ENCODE results near the gene CRYBG1. TPM values are rescaled to one million over a fixed set of nuclear protein-coding genes. Genes with fewer than 3 reads are reported as not detected.

CRYBG1 gene
- total RNA-seq, 2 donors from 2014 or later, result 23.0 to 23.3 TPM

Other genes starting within 250 kb of the CRYBG1 start
- gene ATG5, start 35.0 kb upstream of the CRYBG1 start, total RNA-seq, result 10 to 100 TPM; 23.5 to 28.2 TPM

All from activated naive CD4-positive, alpha-beta T cell treated with anti-CD3 and anti-CD28 coated beads, Interleukin-2, amount 50 U/mL, for 72 hours (primary cell).